ENCODE data around the gene FER. TPM values are rescaled to one million over a fixed set of nuclear protein-coding genes. Genes with fewer than 3 reads are reported as not detected.
"Not testable (repeated sequence)": the region's sequence is repeated elsewhere in the genome, so short reads cannot be mapped to it uniquely, and the experiment has no call there.

FER gene
- total RNA-seq, 1 donor from 2014 or later: 11.8 TPM

- Histone ChIP-seq H3K27me3 (no peaks in the 10 kb centered on the region), H3K4me1 (no peaks in the 10 kb centered on the region), H3K36me3 (peaks cover 0 to 11% of the 10 kb centered on the region in 2 donors), H3K9me3 (no peaks in the 10 kb centered on the region), H3K4me3 (no peak overlapping the region), H3K27ac (no peak overlapping the region)
- TF ChIP-seq, protein P1, sequence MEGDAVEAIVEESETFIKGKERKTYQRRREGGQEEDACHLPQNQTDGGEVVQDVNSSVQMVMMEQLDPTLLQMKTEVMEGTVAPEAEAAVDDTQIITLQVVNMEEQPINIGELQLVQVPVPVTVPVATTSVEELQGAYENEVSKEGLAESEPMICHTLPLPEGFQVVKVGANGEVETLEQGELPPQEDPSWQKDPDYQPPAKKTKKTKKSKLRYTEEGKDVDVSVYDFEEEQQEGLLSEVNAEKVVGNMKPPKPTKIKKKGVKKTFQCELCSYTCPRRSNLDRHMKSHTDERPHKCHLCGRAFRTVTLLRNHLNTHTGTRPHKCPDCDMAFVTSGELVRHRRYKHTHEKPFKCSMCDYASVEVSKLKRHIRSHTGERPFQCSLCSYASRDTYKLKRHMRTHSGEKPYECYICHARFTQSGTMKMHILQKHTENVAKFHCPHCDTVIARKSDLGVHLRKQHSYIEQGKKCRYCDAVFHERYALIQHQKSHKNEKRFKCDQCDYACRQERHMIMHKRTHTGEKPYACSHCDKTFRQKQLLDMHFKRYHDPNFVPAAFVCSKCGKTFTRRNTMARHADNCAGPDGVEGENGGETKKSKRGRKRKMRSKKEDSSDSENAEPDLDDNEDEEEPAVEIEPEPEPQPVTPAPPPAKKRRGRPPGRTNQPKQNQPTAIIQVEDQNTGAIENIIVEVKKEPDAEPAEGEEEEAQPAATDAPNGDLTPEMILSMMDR (IDR thresholded peaks at IDR 0.05): no peak
- no peak for DNase-seq (ENCODE audit: low spot score in 2 of 2)
- intact Hi-C loops (cut with DNase I): no loop called here
These were observed 24.9 kb downstream of the FER start for GRCh38 chr5:108772626-108773025.

- no peak overlapping the region for H3K27ac ChIP-seq
- no peaks in the 10 kb centered on the region for H3K27me3 ChIP-seq
- H3K4me1 ChIP-seq: no peaks in the 10 kb centered on the region
- peaks cover 0 to 11% of the 10 kb centered on the region in 2 donors for H3K36me3 ChIP-seq
- no peaks in the 10 kb centered on the region for H3K9me3 ChIP-seq
- TF ChIP-seq, protein P1 (IDR thresholded peaks at IDR 0.05): no peak
- no peak for DNase-seq (ENCODE audit: low spot score in 2 of 2)
- intact Hi-C loops (cut with DNase I): no loop called here
- no peak overlapping the region for H3K4me3 ChIP-seq
These were observed 25.6 kb downstream of the FER start for GRCh38 chr5:108773330-108773729.

DNA sequence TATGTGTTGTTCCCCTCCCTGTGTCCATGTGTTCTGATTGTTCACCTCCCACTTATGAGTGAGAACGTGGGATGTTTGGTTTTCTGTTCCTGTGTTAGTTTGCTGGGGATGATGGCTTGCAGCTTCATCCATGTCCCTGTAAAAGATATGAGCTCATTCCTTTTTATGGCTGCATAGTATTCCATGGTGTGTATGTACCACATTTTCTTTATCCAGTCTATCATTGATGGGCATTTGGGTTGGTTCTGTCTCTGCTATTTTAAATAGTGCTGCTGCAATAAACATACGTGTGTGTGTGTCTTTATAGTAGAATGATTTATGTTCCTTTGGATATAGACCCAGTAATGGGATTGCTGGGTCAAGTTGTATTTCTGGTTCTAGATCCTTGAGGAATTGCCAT is 26.4 kb downstream of the FER start:
- H3K4me3 ChIP-seq; H3K27me3 ChIP-seq; DNase-seq (ENCODE audit: low spot score in 2 of 2); H3K27ac ChIP-seq; H3K9me3 ChIP-seq; intact Hi-C loops (cut with DNase I); H3K4me1 ChIP-seq: not testable (repeated sequence)
- H3K36me3 ChIP-seq: peaks cover 0 to 11% of the 10 kb centered on the region in 2 donors

GRCh38 chr5:108777582-108777981 is 29.9 kb downstream of the FER start:
- H3K27ac ChIP-seq; H3K9me3 ChIP-seq; DNase-seq (ENCODE audit: low spot score in 2 of 2); intact Hi-C loops (cut with DNase I); H3K4me3 ChIP-seq; H3K4me1 ChIP-seq; H3K27me3 ChIP-seq: not testable (repeated sequence)
- peaks cover 0 to 11% of the 10 kb centered on the region in 2 donors for H3K36me3 ChIP-seq

GRCh38 chr5:108784577-108784976 is 36.9 kb downstream of the FER start:
- H3K27me3 ChIP-seq; H3K4me3 ChIP-seq; DNase-seq (ENCODE audit: low spot score in 2 of 2); H3K4me1 ChIP-seq; H3K27ac ChIP-seq; H3K9me3 ChIP-seq; H3K36me3 ChIP-seq; intact Hi-C loops (cut with DNase I): not testable (repeated sequence)

GRCh38 chr5:108786806-108787483 is 39.2 kb downstream of the FER start:
- Histone ChIP-seq H3K27ac (no peak overlapping the region), H3K4me1 (no peaks in the 10 kb centered on the region), H3K9me3 (no peaks in the 10 kb centered on the region), H3K27me3 (no peaks in the 10 kb centered on the region), H3K4me3 (no peak overlapping the region), H3K36me3 (peaks cover 0 to 8% of the 10 kb centered on the region in 2 donors)
- DNase-seq (ENCODE audit: low spot score in 2 of 2): no peak
- TF ChIP-seq, protein P1 (IDR thresholded peaks at IDR 0.05): no peak
- intact Hi-C loops (cut with DNase I): no loop called here

DNA sequence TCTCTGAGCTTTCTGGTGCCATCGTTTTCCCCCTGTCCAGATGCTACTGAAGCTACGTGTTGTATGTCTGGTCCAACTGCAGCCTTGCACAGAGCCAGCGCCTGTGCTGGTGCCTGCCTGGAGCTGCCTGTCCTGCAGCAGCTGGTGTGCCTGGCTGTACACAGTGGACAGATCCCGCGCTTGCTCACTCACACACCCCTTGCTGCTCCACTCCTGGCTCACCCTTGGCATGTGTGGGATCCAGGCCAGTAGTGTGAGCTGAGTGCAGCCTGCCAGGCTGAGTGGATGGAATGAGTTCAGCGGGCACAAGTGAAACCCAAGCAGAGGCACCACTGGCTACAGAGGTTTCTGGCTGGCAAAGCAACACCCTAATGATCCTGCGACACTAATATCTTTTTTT is 40.4 kb downstream of the FER start:
- H3K27me3 ChIP-seq: no peaks in the 10 kb centered on the region
- H3K27ac ChIP-seq: no peak overlapping the region
- H3K9me3 ChIP-seq: no peaks in the 10 kb centered on the region
- no peak overlapping the region for H3K4me3 ChIP-seq
- peak; percentile 17 to 86 for DNase-seq (ENCODE audit: low spot score in 2 of 2)
- intact Hi-C loops (cut with DNase I): no loop called here
- H3K4me1 ChIP-seq: no peaks in the 10 kb centered on the region
- TF ChIP-seq, protein P1 (IDR thresholded peaks at IDR 0.05): no peak
- H3K36me3 ChIP-seq: peaks cover 0 to 8% of the 10 kb centered on the region in 2 donors
